AML-193 (cell line): ENCODE results near the gene C2orf76.
"Not testable (repeated sequence)": the region's sequence is repeated elsewhere in the genome, so short reads cannot be mapped to it uniquely, and the experiment has no call there.

Experiments used
- DNase-seq, 2 experiments: peaks; one replicate each; lab custom pipeline; 2025; lab: John Stamatoyannopoulos, UW

The C2orf76 gene

DNA sequence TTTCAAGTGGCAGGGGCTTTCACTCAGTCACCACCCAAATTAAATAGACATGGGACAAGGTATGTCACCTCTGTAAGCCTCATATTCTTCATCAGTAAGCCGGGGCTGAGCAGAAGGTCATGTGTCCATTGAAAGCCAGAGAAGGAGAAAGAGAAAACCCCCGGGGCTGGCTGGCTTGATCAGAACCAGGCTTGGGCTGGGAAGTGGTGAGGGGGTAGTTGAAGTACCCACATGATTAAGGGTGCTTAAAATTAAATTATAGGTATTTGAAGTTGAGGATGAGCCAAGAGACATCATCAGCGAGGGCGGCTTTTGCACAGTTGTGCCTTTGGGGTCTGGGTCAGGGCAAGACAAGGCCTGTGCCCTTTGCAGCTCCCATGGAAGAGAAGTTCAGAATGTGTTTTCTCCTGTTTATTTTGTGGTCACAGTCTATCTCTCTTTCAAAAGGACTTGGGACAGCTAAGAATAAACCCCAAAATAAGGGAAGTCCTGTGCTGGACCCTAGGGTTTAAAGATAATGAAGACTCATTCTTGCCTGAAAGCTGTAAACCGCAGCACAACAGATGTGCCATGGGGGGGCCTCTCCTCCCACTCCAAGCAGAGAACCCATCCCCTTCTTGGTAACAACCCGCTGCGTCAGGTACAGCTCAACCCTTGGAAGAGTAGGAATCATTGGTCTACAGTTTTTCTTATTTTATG is 10.8 kb upstream of the C2orf76 start:
- DNase-seq, result peak; percentile 56 to 62

- DNase-seq, result no peak
These were observed 10.2 kb upstream of the C2orf76 start for GRCh38 chr2:119376810-119377209.

DNA sequence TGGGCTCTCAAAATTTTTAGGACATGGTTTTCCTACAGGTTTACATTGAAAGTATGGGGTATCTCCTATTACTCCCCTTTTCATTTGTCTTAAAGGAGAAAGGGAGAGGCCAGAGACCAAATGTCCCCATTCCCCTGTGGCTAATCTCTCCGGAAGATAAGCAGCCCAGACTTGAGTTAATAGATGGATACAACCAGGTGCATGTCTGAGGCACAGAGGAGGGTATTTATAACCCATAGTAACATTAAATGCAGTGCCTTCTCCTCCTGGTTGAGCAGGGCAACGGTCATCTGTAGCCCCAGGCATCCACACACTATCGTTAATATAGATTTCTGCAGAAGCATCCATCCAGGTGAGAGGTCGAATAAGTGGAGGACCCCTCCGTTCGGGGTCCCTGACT is 9.8 kb upstream of the C2orf76 start:
- not testable (repeated sequence) for DNase-seq

- not testable (repeated sequence) for DNase-seq
These were observed 7.5 kb upstream of the C2orf76 start for GRCh38 chr2:119373907-119374745.

DNA sequence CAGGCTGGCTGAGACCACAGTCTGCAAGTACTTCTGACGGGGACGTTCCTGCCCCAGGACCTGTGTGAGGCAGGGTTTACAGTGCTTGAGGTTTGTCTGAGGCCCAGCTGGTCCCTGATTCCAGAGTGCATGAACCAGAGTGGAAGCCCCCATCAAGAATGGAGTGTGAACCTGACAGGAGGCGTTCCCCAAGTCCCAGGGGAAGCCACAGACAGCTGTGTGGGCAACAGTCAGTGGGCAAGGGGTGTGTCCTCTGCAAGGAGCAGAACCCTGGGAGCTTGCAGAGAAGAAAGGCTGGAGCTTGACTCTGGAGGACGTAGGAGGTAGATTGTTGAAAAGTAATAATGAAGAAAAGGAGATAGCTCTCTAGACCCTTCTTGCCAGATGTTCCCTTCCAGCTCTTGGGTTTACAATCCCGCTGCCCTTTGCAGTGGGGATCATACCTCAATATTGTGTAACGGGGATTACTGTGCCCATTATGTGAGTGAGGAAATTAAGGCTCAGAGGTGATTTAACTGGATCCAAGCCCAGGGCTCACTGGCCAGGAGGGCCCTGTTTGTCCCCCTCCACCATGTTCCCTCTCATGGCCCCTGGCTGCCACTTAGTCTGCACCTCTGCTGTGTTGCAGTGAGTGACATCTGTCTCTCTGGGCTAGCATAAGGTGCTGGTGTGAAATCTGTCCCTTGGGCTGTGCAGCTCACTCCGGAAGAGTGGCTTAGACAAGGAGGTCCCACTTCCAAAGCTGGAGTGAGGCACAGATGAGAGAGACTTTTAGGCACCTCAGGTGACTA is 6.3 kb upstream of the C2orf76 start:
- no peak for DNase-seq

GRCh38 chr2:119371111-119371510 is 4.5 kb upstream of the C2orf76 start:
- no peak for DNase-seq

- DNase-seq, result no peak
These were observed 3.2 kb upstream of the C2orf76 start for GRCh38 chr2:119369845-119370244.

GRCh38 chr2:119367472-119368099 is 952 bp upstream of the C2orf76 start:
- DNase-seq, result peak in 1 of 2 experiments; percentile 27

- peak; percentile 27 to 43 for DNase-seq
These were observed 429 bp downstream of the C2orf76 start for GRCh38 chr2:119366161-119366648.

- no peak for DNase-seq
These were observed 1.2 kb downstream of the C2orf76 start for GRCh38 chr2:119365436-119365835.

DNA sequence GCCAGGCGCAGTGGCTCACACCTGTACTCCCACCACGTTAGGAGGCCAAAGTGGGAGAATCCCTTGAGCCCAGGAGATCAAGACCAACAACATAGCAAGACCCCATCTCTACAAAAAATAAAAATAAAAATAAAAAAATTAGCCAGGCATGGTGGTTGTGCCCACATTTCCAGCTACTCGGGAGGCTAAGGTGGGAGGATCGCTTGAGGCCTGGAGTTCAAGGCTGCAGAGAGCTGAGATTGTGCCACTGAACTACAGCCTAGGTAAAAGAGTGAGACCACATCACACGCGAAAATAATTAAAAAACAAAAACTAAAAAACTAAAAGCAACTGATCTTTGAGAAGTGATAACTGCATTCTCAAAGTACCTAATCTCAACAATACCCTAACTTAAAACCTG is 1.8 kb downstream of the C2orf76 start:
- no peak for DNase-seq

GRCh38 chr2:119360423-119360966 is 6.1 kb downstream of the C2orf76 start:
- DNase-seq, result no peak

DNA sequence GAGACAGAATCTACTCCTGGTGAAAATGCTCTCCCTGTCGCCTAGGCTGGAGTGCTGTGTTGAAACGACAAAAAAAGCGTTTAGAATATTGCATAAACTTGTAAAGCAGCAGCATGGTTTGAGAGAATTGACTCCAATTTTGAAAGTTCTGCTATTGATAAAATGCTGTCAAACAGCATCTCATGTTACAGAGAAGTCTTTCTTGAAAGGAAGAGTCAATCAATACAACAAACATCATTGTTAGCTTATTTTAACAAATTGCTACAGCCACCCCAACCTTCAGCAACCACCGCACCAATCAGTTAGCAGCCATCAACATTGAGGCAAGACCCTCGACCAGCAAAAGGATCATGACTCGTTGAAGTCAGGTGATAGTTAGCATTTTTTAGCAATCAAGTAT is 6.9 kb downstream of the C2orf76 start:
- no peak for DNase-seq

GRCh38 chr2:119354860-119355259 is 11.8 kb downstream of the C2orf76 start:
- no peak for DNase-seq

DNA sequence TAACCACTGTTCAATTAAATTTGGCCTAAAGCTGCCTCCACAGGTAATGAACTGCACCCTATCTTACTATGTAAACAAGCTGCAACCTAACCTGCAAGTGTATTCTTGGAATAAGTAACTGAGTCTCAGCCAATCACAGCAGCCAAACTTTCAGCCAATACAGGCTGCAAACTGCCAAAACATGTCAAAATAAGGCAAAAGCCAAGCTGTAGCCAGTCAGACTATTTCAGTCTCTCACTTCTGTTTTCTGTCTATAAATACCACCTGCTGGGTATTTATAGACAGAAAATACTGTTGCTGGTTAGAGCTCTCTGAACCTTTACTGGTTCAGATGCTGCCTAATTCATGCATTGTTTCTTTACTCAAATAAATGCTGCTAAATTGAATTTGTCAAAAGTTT is 14.3 kb downstream of the C2orf76 start:
- DNase-seq, result peak in 1 of 2 experiments; percentile 11

DNA sequence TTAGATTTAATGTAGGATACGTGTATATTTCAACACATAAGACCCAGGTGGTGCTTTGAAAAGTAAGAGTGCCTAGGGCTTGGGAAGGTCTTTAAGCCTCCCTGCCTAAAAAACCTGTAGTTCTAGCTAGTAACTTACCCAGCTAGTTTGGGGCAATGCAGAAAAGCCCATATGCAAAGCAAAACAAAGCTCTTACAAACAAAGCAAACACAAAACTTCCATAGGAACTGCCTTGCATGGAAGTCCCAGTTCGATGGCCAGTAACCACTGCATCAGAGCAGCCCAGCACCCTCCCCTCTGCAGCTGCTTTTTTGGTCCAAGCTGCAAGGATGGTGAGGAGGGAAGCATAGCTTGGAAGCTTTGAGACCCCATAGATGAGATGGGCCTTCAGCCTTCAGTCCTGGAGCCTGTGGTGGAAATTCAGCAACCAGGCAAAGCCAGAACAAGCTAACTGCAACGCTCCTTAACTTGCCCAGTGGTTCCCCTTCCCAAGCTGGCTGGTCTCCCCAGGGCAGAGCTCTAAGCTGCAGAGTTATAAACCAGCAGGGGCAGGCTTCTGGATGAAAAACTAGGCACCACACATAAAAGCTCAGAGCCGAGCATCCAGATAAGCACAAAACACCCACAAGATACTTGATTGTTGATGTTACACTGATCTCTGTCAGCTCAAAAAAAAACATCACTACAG is 16.2 kb downstream of the C2orf76 start:
- no peak for DNase-seq

DNA sequence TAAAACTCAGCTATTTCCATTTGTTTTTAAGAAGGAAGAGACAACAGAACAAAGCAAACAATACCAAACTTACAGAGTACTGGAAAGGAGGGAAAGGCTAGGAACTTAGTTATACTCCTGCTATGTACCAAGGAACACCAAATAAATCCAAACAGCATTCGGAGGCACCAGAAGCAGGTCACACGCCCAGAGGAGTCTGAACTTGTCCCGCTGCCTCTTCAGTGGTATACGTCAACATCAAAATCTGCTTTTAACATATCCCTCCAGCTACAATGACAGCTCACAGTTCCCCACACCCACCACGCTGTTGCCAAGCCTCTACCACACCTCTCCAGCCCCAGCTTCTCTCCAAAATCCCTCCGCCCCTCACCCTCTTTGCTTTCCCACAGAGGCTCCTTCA is 17.3 kb downstream of the C2orf76 start:
- DNase-seq, result no peak

DNA sequence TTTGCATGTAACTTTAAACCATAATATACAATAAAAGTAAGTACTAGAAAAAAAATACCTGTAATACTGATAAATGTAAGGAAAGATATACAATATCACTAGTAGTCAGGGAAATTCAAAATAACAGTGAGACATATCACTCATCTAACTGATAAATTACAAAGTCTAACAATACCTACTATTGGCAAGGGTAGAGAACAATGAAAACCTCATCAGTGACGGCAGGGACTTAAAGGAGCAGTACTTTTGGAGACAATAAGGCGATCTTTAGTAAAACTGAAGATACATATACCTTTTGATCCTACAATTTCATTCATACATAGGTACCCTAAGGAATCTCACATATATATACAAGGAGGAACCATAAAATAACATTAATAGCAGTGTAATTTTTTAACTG is 24.9 kb downstream of the C2orf76 start:
- DNase-seq, result no peak

DNA sequence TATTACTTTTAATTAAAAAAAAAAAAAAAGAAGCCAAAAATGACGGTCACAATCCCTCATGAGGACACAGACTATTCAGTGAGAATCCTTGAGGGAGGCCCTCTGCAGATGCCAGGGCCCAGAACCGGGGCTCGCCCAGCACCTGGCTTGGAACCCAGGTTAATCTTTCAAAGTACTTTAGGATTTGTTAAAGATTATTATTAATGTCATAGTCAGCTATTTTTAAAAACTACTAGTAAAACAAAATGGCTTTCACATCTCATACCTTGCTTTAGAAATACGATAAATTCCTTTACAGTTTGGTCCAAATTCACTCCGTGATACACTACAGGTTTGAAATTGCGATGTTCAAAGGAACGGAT is 27.1 kb downstream of the C2orf76 start:
- DNase-seq, result no peak

GRCh38 chr2:119338826-119339561 is 27.6 kb downstream of the C2orf76 start:
- peak; percentile 66 to 71 for DNase-seq
